NCI-H748 (cell line): ENCODE results near the gene EPOP.
A peak's percentile ranks its signal among the peaks of the same experiment; 100 is the strongest.
"Not testable (repeated sequence)": the region's sequence is repeated elsewhere in the genome, so short reads cannot be mapped to it uniquely, and the experiment has no call there.

Experiments used
- DNase-seq: peaks from one replicate; lab custom pipeline; 2025; ENCODE audit not compliant: unreplicated experiment; lab: John Stamatoyannopoulos, UW

EPOP gene

GRCh38 chr17:38653679-38654078, 21.1 kb downstream of the EPOP start:
- DNase-seq: no peak

- no peak for DNase-seq
Observed at GRCh38 chr17:38653230-38653629, 21.5 kb downstream of the EPOP start.

GRCh38 chr17:38650653-38651173, 24.0 kb downstream of the EPOP start:
- not testable (repeated sequence) for DNase-seq

- DNase-seq: no peak
Observed at GRCh38 chr17:38637951-38638350, 36.8 kb downstream of the EPOP start.

- no peak for DNase-seq
Observed at GRCh38 chr17:38636054-38636453, 38.7 kb downstream of the EPOP start.

GRCh38 chr17:38632334-38632733, 42.4 kb downstream of the EPOP start:
- peak; percentile 31 for DNase-seq

GRCh38 chr17:38628441-38628840, 46.3 kb downstream of the EPOP start:
- peak; percentile 69 for DNase-seq

GRCh38 chr17:38627957-38628356, 46.8 kb downstream of the EPOP start:
- DNase-seq: no peak

- DNase-seq: not testable (repeated sequence)
Observed at GRCh38 chr17:38626606-38627226, 48.0 kb downstream of the EPOP start.

- no peak for DNase-seq
Observed at GRCh38 chr17:38625482-38625881, 49.3 kb downstream of the EPOP start.

- DNase-seq: not testable (repeated sequence)
Observed at GRCh38 chr17:38624782-38625355, 49.9 kb downstream of the EPOP start.
